ENCODE measurements around the gene PAH.

DNA sequence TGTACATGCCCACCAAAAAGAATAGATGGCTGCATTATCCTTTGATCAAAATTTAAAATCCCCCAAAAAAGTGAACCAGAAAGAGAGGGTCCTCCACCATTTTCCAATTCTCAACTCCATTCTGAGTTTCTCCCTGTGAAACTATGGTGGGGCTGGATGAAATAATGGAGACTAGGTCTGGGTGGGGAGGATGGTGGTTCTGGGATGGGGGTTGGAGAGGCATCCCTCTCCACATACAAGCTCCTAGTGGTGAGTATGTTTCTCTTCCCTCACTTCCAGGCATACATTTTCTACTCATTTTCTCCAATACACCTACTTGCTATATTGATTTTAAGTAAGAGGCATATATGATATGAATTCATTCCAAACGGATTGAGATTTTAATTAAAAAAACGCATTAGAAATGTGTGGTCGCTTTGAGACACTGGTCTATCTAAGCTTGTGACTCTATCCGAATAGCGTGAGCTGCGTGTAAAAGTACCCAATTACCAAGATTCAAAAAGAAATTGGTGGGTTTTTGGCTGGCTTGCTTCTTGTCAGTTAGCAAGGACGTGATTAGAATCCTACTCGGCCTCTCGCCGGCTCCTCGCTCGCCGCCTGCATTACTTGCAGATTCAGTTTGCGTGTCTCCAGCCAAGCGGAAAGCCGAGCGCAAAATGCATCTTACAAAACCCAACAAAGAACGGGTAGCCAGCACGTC lies 43.9 kb upstream of the PAH start:
- no peak for TF ChIP-seq POLR2AphosphoS5 (IDR thresholded peaks at IDR 0.05; ENCODE audit: insufficient read depth in 1 of 2, low read depth in 1 of 2)
- TF ChIP-seq, protein P1, sequence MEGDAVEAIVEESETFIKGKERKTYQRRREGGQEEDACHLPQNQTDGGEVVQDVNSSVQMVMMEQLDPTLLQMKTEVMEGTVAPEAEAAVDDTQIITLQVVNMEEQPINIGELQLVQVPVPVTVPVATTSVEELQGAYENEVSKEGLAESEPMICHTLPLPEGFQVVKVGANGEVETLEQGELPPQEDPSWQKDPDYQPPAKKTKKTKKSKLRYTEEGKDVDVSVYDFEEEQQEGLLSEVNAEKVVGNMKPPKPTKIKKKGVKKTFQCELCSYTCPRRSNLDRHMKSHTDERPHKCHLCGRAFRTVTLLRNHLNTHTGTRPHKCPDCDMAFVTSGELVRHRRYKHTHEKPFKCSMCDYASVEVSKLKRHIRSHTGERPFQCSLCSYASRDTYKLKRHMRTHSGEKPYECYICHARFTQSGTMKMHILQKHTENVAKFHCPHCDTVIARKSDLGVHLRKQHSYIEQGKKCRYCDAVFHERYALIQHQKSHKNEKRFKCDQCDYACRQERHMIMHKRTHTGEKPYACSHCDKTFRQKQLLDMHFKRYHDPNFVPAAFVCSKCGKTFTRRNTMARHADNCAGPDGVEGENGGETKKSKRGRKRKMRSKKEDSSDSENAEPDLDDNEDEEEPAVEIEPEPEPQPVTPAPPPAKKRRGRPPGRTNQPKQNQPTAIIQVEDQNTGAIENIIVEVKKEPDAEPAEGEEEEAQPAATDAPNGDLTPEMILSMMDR (IDR thresholded peaks at IDR 0.05): no peak
